SJSA1 (cell line): ENCODE data around the gene ASPRV1. TPM values are rescaled to one million over a fixed set of nuclear protein-coding genes. Genes with fewer than 3 reads are reported as not detected.

Experiments used
- DNase-seq, 2 experiments: peaks; one replicate each; pipeline ENCODE4 v3.0.0-alpha.2; 2015 to 2020; ENCODE audit warnings: low spot score in 2 of 2, low read depth in 1 of 2
- H3K27ac ChIP-seq: fragments of 250-450 bp; sonication (Bioruptor Pico); 2 replicates; pipeline ENCODE4 v1.5.1; 2020; ENCODE audit warnings: mild to moderate bottlenecking, moderate library complexity
- H3K27me3 ChIP-seq: fragments of 250-450 bp; sonication (Bioruptor Pico); replicated peaks from 2 replicates; pipeline ENCODE4 v1.5.1; 2020; ENCODE audit warnings: mild to moderate bottlenecking, moderate library complexity
- H3K36me3 ChIP-seq: fragments of 250-450 bp; sonication (Bioruptor Pico); 2 replicates; pipeline ENCODE4 v1.5.1; 2020; ENCODE audit warnings: mild to moderate bottlenecking
- H3K4me1 ChIP-seq: fragments of 250-450 bp; sonication (Bioruptor Pico); replicated peaks from 2 replicates; pipeline ENCODE4 v1.6.1; 2021; ENCODE audit warnings: mild to moderate bottlenecking
- H3K4me3 ChIP-seq: fragments of 250-450 bp; sonication (Bioruptor Pico); 2 replicates; pipeline ENCODE4 v1.5.1; 2020; ENCODE audit warnings: mild to moderate bottlenecking
- H3K9me3 ChIP-seq: fragments of 250-450 bp; sonication (Bioruptor Pico); replicated peaks from 2 replicates; pipeline ENCODE4 v1.5.1; 2020; ENCODE audit warnings: mild to moderate bottlenecking
- total RNA-seq: library from RNA; depleted of rRNA; stranded (reverse); fragments of >200 nt; shearing (Covaris generic); gene quantifications from 2 replicates; pipeline ENCODE4 v1.2.3, GENCODE V29; 2014

ASPRV1 gene
- total RNA-seq, 1 experiment from 2014 or later, result 0.08 TPM

DNA sequence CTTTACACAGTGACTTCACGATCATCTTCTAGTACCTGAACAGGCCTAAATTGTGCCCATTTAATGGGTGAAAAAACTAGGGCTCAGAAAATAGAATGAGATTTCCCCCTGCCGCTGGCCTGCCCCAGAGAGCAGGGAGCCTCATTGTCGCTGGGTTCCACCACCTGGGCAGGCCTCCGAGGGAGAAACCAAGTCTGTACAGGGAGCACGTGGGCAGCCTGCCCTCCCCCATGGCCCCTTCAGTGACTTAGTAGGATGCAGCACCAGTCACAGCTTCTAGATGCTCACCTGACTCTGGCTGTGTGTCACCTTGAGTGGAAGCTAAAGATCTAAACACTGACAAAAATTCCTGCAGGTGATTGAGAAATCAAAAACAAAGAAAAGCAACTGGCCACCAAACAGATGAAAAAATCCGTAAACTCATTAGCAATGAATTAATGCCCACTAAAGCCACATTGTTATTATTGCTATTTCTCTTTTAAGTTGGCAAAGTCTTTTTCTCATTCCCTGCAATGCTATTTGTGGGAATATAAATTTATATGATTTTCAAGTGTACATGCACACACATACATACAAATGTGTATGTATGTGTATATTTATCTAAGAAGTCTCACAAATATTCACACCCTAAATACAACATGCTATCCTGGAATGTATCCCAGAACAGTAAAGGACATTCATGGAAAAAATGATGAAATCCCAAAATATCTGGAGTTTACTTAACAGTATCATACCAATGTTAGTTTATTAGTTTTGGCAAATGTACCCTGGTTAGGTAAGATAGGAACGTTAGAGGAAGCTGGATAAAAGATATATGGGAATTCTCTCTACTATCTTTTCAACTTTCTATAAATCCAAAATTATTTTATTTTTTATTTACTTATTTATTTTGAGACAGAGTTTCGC is 18.7 kb upstream of the ASPRV1 start:
- DNase-seq, result no peak
- no peaks in the 10 kb centered on the region for H3K36me3 ChIP-seq
- H3K4me1 ChIP-seq, result no peaks in the 10 kb centered on the region
- H3K27ac ChIP-seq, result no peak overlapping the region
- H3K27me3 ChIP-seq, result no peaks in the 10 kb centered on the region
- H3K4me3 ChIP-seq, result no peak overlapping the region
- no peaks in the 10 kb centered on the region for H3K9me3 ChIP-seq

DNA sequence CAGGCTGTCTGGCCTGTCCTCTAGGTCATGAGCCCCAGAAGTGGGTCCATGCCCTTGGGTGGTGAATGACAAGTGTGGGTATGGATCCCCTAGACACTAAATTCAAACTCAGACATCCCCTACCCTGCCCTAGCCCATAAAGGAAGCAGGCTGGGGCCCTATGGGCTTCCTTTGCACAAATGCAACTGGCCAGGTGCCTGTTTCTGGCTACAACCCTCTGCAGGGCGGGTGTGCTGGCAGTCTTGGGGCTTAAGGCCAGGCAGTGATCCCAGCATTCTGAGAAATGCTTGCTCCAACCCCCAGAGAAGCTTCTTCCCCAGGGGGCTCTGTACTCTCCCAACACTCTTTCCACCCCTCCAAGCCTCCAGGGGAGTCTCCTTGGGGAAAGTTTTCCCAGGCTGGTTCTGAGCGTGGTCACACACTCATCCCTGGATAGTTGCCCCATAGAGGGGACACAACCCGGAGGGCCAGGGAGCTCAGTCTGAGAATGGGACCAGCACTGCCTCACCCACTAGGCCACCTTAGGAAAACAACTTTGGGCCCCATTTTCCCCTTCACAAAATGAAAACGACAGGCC is 16.6 kb upstream of the ASPRV1 start:
- H3K9me3 ChIP-seq, result no peaks in the 10 kb centered on the region
- no peak overlapping the region for H3K27ac ChIP-seq
- no peaks in the 10 kb centered on the region for H3K36me3 ChIP-seq
- no peaks in the 10 kb centered on the region for H3K27me3 ChIP-seq
- H3K4me3 ChIP-seq, result no peak overlapping the region
- no peak for DNase-seq
- H3K4me1 ChIP-seq, result no peaks in the 10 kb centered on the region

DNA sequence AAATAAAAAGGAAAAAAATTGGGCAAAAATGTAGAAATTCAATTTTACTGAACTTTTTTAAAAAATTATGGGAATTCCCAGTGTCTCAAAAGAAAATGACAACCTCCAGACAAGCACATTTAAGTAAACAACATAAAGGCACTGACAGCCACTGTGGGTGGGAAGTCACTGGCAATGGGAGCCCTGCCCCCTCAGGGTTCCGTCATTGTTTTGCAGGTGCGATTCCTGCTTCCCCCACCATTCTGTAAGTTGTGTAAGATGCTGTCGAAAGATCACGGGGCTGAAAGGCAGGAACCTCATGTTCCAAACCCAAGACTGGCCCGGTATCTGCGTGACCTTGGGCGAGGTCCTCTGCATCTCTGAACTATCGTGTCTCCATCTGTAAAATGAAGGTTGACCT is 15.8 kb upstream of the ASPRV1 start:
- Histone ChIP-seq H3K27me3 (no peaks in the 10 kb centered on the region), H3K27ac (no peak overlapping the region), H3K4me1 (no peaks in the 10 kb centered on the region), H3K9me3 (no peaks in the 10 kb centered on the region), H3K4me3 (no peak overlapping the region), H3K36me3 (no peaks in the 10 kb centered on the region)
- no peak for DNase-seq

DNA sequence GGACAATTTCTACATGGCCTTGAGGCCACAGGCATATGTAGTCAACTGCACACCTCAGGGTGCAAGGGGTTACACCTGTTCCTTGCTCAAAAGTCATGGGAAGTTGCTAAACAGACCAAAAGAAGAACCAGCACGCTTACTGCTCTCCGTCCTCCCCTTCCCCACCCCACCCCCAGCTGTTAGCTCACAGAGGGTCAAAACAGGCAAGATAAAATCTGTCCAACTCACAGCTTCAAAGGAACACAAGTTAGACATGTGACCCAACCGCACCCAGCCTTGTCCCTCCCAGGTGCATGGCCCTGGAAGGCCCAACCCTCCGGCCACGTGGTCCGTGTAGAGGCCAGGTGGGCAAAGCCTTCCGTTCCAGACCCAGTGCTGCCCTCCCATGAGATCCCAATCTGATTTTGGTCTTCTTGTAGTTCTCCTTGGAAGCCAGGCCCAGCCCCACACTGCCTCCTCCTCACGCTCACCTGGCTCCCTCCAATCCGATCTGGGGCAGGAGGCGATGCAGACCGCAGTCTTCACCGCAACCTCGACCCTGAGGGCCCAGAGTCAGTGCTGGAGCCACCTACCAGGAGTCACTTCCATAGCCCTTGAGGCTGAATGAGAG is 14.5 kb upstream of the ASPRV1 start:
- Histone ChIP-seq H3K36me3 (no peaks in the 10 kb centered on the region), H3K27ac (no peak overlapping the region), H3K9me3 (no peaks in the 10 kb centered on the region), H3K4me1 (no peaks in the 10 kb centered on the region), H3K4me3 (no peak overlapping the region), H3K27me3 (no peaks in the 10 kb centered on the region)
- DNase-seq, result no peak

DNA sequence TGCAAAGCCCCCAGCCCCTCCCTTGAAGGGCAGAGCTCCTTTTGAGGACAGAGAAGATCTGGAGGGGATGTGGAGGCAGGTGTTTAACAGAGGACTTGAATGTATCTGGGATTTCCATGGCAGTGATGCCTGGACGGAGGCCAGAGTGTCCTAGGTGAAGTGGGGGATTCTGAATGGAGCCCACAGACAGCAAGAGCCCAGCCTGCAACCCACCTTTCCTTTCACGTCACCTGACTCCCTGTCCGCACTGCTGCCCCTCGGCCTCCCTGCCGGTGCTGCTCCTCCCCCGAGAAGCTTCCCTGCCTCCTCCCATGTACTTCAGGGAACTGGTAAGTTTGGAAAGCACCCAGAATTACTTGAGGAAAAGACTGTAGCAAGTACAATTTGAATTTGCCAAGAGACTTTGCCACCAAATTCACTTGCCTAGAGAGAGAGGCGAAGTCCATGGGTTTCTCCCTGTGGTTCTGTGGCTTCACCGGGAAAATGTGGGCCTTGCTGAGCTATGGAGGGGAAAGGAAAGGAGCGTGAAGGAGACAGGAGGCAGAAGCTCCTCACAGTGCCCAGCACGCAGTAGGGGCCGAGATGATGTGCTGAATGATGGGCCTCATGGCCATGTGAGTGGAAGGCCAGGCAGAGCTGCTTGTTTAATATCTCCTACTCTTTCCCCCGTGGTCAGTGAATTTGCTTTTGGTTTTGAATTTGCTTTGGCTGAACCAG is 13.9 kb upstream of the ASPRV1 start:
- H3K27ac ChIP-seq, result no peak overlapping the region

DNA sequence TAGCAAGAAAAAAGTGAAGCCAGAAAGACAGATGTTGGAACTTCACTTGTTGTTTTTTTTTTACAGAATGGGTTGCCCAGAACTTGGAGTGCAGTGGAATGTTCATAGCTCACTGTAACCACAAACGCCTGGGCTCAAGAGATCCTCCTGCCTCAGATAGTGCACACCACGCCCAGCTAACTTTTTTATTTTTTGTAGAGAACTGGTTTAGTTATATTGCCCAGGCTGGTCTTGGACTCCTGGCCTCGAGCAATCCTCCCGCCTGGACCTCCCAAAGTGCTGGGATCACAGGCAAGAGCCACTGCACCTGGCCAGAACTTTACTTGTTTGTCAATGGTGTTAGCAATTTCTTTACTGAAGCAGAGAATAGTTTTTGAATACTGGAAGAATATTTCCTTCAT is 11.9 kb upstream of the ASPRV1 start:
- Histone ChIP-seq H3K9me3 (no peaks in the 10 kb centered on the region), H3K27me3 (no peaks in the 10 kb centered on the region), H3K27ac (no peak overlapping the region), H3K4me3 (no peak overlapping the region), H3K36me3 (no peaks in the 10 kb centered on the region), H3K4me1 (no peaks in the 10 kb centered on the region)
- no peak for DNase-seq

More for the DNA sequence above, 13.9 kb upstream of the ASPRV1 start:
- no peak for DNase-seq
- Histone ChIP-seq H3K27me3 (no peaks in the 10 kb centered on the region), H3K4me1 (no peaks in the 10 kb centered on the region), H3K4me3 (no peak overlapping the region), H3K36me3 (no peaks in the 10 kb centered on the region), H3K9me3 (no peaks in the 10 kb centered on the region)

DNA sequence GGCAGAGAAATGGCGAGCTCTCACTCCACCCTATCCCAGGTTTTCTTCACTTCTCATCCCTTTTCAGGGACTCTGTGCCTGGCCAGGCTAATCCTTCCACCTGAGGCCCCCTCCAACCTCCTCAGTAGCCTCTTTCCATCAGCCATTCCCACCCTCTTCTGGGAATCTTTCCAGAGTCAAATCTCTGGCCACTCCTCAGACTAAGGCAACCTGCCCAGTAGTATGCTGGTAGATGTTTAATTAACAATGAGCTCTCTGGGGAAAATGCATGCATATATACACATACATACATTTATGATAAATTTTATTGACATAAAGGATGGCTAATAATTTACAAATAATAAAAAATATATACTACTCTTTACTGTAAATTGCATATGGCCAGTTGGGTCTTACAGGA is 11.4 kb upstream of the ASPRV1 start:
- Histone ChIP-seq H3K27ac (no peak overlapping the region), H3K27me3 (no peaks in the 10 kb centered on the region), H3K4me1 (no peaks in the 10 kb centered on the region), H3K4me3 (no peak overlapping the region), H3K9me3 (no peaks in the 10 kb centered on the region), H3K36me3 (no peaks in the 10 kb centered on the region)
- DNase-seq, result no peak

DNA sequence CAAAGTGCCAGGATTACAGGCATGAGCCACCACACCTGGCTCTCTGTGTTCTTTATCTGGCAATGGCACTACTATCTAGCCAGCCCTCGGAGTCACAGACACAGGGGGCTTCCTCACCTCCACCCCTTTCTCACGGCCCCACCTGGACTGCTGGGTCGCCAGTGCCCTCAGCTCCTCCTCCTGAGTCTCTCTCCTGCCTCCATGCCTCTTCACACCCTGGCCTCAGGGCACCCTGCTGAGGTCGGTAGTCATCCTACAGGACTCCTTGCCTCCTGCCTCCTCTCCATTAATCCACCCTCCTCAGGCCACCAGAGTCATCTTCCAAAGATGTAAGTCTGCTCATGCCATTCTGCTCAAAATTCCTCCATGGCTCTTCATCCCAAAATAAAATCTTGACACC is 8.6 kb upstream of the ASPRV1 start:
- Histone ChIP-seq H3K36me3 (no peaks in the 10 kb centered on the region), H3K27me3 (no peaks in the 10 kb centered on the region), H3K4me3 (no peak overlapping the region), H3K27ac (no peak overlapping the region), H3K9me3 (no peaks in the 10 kb centered on the region), H3K4me1 (no peaks in the 10 kb centered on the region)
- no peak for DNase-seq

DNA sequence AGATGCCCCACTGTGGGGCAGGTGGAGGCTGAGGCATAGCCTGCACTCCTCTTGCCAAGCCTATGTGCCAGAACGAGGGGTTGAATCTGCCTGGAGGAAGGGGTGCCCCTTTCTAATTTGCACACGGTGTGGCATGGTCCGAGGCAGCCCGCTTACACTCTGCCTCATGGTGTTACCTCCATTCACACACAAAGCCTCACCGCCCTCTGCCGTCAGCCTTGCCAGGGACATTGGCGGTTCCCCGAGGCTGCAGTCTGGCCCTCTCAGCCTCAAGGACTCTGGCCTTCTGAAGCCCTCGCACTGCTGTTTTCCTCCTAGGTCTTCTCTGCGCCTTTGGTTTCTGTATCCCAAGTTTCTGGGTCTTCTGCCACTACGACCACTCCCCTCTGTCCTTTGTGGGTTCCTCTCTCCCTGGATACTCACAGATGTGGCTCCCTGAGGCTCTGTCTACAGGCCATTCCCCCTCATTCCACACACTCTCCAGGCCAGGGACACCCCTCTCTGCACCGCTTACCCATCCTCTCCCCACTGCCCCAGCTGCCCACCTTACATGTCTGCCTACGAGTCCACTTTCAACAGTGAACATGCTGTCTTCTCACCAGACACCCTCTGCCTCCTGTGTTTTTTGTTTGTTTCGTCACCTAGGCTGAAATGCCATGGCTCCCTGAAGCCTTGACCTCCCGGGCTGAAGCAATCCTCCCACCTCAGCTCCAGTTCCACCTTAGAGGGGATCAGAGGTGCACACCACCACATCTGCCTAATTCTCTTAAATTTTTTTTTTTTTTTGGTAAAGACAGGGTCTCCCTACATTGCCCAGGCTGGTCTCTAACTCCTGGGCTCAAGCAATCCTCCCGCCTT is 7.9 kb upstream of the ASPRV1 start:
- no peak overlapping the region for H3K4me3 ChIP-seq
- no peaks in the 10 kb centered on the region for H3K4me1 ChIP-seq
- H3K27ac ChIP-seq, result no peak overlapping the region

DNA sequence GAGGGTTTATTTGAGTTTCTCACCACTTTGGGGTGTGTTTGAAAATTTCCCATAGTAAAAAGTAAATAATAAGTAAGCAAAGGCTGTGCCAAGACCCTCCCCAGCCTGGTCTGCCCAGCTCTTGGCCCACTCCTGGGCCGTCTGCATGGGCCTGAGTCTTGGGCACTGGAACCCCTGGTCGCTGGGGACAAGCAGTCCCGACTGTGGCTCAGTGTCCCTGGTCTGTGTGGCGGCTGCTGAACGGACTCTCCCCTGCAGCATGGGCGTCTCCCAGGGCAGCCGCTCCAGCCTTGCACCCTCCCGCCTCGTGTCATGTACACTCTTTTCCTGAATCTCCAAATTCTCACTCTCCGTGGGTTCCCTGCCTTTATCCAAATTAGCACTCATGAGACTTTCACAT is 7.2 kb upstream of the ASPRV1 start:
- Histone ChIP-seq H3K4me1 (no peaks in the 10 kb centered on the region), H3K9me3 (no peaks in the 10 kb centered on the region), H3K4me3 (no peak overlapping the region), H3K36me3 (no peaks in the 10 kb centered on the region), H3K27ac (no peak overlapping the region), H3K27me3 (no peaks in the 10 kb centered on the region)
- DNase-seq, result no peak

More for the DNA sequence above, 7.9 kb upstream of the ASPRV1 start:
- H3K27me3 ChIP-seq, result no peaks in the 10 kb centered on the region
- H3K9me3 ChIP-seq, result no peaks in the 10 kb centered on the region
- DNase-seq, result no peak
- H3K36me3 ChIP-seq, result no peaks in the 10 kb centered on the region

DNA sequence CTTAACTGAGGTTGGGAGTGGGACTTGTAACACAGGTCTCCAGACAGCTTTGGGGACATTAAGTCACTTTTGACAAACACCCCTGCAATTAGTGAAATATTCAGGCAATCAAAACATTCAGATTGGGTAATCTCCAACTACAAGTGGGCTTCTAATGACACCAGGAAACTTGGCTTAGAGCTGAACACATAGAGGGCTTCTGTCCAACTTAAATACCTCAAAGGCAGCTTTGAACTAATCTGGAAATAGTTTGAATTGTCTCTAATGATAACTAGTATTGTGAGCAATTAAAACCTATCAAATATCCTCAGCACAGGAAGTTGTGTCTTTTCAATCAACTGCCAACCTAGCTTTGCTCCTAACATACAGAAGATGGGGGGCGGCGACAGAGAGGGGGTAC is 5.1 kb upstream of the ASPRV1 start:
- no peaks in the 10 kb centered on the region for H3K27me3 ChIP-seq
- DNase-seq, result no peak
- no peak overlapping the region for H3K27ac ChIP-seq

DNA sequence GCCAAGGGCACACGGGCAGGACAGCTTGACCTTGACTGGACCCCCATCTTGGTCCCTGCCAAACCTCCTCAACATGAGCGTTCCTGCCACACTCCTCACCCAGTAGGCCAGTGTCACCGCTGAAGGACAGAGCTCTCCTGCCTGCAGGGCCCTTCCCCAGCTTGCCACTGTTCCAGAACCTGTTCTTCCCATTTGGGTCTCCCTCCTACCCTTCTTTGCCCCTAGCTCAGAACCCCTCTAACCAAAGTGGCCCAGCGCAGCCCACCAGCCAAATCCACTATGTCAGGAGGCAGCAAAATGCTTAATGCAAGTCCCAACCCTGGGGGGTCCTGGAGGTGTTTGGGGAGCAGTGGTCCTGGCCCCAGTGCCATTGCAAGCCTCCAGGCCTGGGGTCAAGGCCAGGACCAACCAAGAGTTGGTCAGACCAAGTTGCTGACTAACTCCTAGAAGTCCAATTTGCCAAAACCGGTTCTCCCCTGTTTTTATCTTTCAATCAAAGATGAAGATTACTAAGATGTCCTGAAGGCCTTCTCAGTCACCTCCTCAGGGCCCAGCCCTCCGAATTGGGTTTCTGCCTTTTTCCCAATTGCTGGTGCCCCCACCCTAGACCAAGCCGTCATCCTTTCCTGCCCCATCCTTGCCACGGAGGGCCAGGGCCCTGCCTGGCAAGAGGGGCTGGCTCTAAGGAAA is 4.5 kb upstream of the ASPRV1 start:
- H3K27ac ChIP-seq, result no peak overlapping the region
- no peaks in the 10 kb centered on the region for H3K4me1 ChIP-seq
- no peak overlapping the region for H3K4me3 ChIP-seq
- H3K27me3 ChIP-seq, result no peaks in the 10 kb centered on the region
- no peak for DNase-seq
- H3K36me3 ChIP-seq, result no peaks in the 10 kb centered on the region
- no peaks in the 10 kb centered on the region for H3K9me3 ChIP-seq

More for the DNA sequence above, 5.1 kb upstream of the ASPRV1 start:
- Histone ChIP-seq H3K4me1 (no peaks in the 10 kb centered on the region), H3K4me3 (no peak overlapping the region), H3K9me3 (no peaks in the 10 kb centered on the region), H3K36me3 (no peaks in the 10 kb centered on the region)
